ENCODE data around the gene KCNJ14.

- TF ChIP-seq, protein P1, sequence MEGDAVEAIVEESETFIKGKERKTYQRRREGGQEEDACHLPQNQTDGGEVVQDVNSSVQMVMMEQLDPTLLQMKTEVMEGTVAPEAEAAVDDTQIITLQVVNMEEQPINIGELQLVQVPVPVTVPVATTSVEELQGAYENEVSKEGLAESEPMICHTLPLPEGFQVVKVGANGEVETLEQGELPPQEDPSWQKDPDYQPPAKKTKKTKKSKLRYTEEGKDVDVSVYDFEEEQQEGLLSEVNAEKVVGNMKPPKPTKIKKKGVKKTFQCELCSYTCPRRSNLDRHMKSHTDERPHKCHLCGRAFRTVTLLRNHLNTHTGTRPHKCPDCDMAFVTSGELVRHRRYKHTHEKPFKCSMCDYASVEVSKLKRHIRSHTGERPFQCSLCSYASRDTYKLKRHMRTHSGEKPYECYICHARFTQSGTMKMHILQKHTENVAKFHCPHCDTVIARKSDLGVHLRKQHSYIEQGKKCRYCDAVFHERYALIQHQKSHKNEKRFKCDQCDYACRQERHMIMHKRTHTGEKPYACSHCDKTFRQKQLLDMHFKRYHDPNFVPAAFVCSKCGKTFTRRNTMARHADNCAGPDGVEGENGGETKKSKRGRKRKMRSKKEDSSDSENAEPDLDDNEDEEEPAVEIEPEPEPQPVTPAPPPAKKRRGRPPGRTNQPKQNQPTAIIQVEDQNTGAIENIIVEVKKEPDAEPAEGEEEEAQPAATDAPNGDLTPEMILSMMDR (IDR thresholded peaks at IDR 0.05), result no peak
- no peak for TF ChIP-seq POLR2A (IDR thresholded peaks at IDR 0.05)
Observed at GRCh38 chr19:48436586-48436985, 18.8 kb upstream of the KCNJ14 start.

All from tibial nerve (tissue), 3 donors.